Lower leg skin (tissue), 4 donors: ENCODE results near the gene SOCS6. TPM values are rescaled to one million over a fixed set of nuclear protein-coding genes. Genes with fewer than 3 reads are reported as not detected.

Experiments
- DNase-seq, 2 donors: peaks; one replicate each; pipeline ENCODE4 v3.0.0-alpha.2; 2019; ENCODE audit warnings: low spot score in 2 of 2
- H3K4me3 ChIP-seq: fragments of 200-600 bp; sonication (generic); 2 replicates; pipeline ENCODE4 v1.5.1; 2017; ENCODE audit warnings: mild to moderate bottlenecking, low read depth; ENCODE audit not compliant: poor library complexity, severe bottlenecking
- CTCF ChIP-seq, 3 donors: fragments of 450-650 bp; IDR thresholded peaks; one replicate each; pipeline ENCODE4 v1.5.1; 2016; ENCODE audit warnings: antibody characterized with exemption in 3 of 3, mild to moderate bottlenecking in 3 of 3, moderate library complexity in 2 of 3
- POLR2A ChIP-seq, 2 donors: fragments of 450-650 bp; IDR thresholded peaks; one replicate each; pipeline ENCODE4 v1.6.1; 2016 to 2017; ENCODE audit warnings: antibody characterized with exemption in 2 of 2, mild to moderate bottlenecking in 1 of 2, moderate library complexity in 1 of 2
- WGBS, 2 donors: methylation state at CpG; one replicate each; pipeline ENCODE4 v1.1.5; 2018; 5-methylcytosine and 5-hydroxymethylcytosine counted together
- intact Hi-C: fragments of 100-400 bp; cut with DNase I; formaldehyde crosslinking; loops from one replicate; pipeline ENCODE4 v1.15.0; 2023; ENCODE audit warnings: low total_unique reads
- total RNA-seq, 4 donors: library from RNA; depleted of rRNA; stranded (reverse); fragments of >200 nt; gene quantifications; one replicate each; pipeline ENCODE4 v1.1.0, GENCODE V29; 2016

SOCS6 gene
- total RNA-seq, 4 donors from 2014 or later = 13.3 to 19.7 (median 18.7) TPM

GRCh38 chr18:70377317-70377799 lies 88.5 kb downstream of the SOCS6 start:
- no peak for DNase-seq
- TF ChIP-seq POLR2A (IDR thresholded peaks at IDR 0.05) = no peak
- no peak for TF ChIP-seq CTCF (IDR thresholded peaks at IDR 0.05)
- WGBS, 2 donors = 52 to 53% methylated on average over 8 of the region's 8 CpGs
- intact Hi-C loops = loop anchor here (1.0 kb wide), 1 partner anchor 58 kb away; no protein-coding TSS in a partner anchor
- H3K4me3 ChIP-seq = no peak overlapping the region

GRCh38 chr18:70377857-70378701 lies 89.2 kb downstream of the SOCS6 start:
- 59 to 75% methylated on average over 13 of the region's 13 CpGs for WGBS, 2 donors
- no peak for DNase-seq
- TF ChIP-seq POLR2A (IDR thresholded peaks at IDR 0.05) (no peak), CTCF (IDR thresholded peaks at IDR 0.05) (no peak)
- H3K4me3 ChIP-seq = no peak overlapping the region
- intact Hi-C loops = loop anchor here (1.0 kb wide), 1 partner anchor 59 kb away; no protein-coding TSS in a partner anchor

Other genes with a start within 250 kb of the SOCS6 start
- gene RTTN, start 83.4 kb upstream of the SOCS6 start, total RNA-seq = 10 to 100 TPM in 1 of 4 donors, 1 to 10 TPM in 3; 4.8 to 14.9 (median 7.8) TPM